Right lobe of liver (tissue), 4 donors: Measurements from ENCODE around the gene TMC1.
"Not testable (repeated sequence)": the region's sequence is repeated elsewhere in the genome, so short reads cannot be mapped to it uniquely, and the experiment has no call there.

Experiments
- CTCF ChIP-seq, 4 donors: fragments of 200-600 bp in 3 of 4; fragments of 450-650 bp in 1 of 4; IDR thresholded peaks; one replicate each; pipeline versions ENCODE4 v1.5.1 to v1.8.0; 2016 to 2022; ENCODE audit warnings: antibody characterized with exemption in 4 of 4, mild to moderate bottlenecking in 2 of 4
- POLR2A ChIP-seq: fragments of 450-650 bp; IDR thresholded peaks from one replicate; pipeline ENCODE4 v1.6.1; 2017; ENCODE audit warnings: antibody characterized with exemption, mild to moderate bottlenecking
- donor health status: DM: no; HTN: no; CAD: no.
- donor health status: DM: no; HTN: no; CAD: no.
- donor health status: DM: no; HTN: yes; CAD: no.

GRCh38 chr9:72480261-72480660 is 41.1 kb upstream of the TMC1 start:
- TF ChIP-seq POLR2A; CTCF (IDR thresholded peaks at IDR 0.05): not testable (repeated sequence)
